Aorta (tissue), 5 donors: ENCODE data around the gene DIPK2A. TPM values are rescaled to one million over a fixed set of nuclear protein-coding genes. Genes with fewer than 3 reads are reported as not detected.

Source experiments
- ATAC-seq: fragments of 200-7000 bp; cut with Tn5 transposase; one replicate; pipeline ENCODE4 v1.9.1; 2022; ENCODE audit warnings: moderate library complexity; ENCODE audit not compliant: low FRiP score
- DNase-seq, 2 donors: peaks; one replicate each; pipeline ENCODE4 v3.0.0-alpha.2; 2020
- H3K27ac ChIP-seq, 2 donors: one replicate each; pipeline ENCODE4 v1.5.1; 2013; ENCODE audit warnings: low read length in 2 of 2, mild to moderate bottlenecking in 2 of 2, moderate library complexity in 2 of 2, control low read depth in 1 of 2, inconsistent platforms in 1 of 2, low read depth in 1 of 2
- H3K27me3 ChIP-seq, 2 donors: one replicate each; pipeline ENCODE4 v1.6.1; 2013; ENCODE audit warnings: control low read depth in 1 of 2, low read length in 1 of 2, mild to moderate bottlenecking in 1 of 2, moderate library complexity in 1 of 2; ENCODE audit not compliant: insufficient read depth in 2 of 2, control insufficient read depth in 1 of 2
- H3K36me3 ChIP-seq, 2 donors: one replicate each; pipeline ENCODE4 v1.6.1; 2013; ENCODE audit warnings: control low read depth in 1 of 2, low read length in 1 of 2, mild to moderate bottlenecking in 1 of 2; ENCODE audit not compliant: insufficient read depth in 2 of 2, control insufficient read depth in 1 of 2
- H3K4me1 ChIP-seq, 2 donors: one replicate each; pipeline ENCODE4 v1.6.1; 2013; ENCODE audit warnings: low read length in 2 of 2, control low read depth in 1 of 2, mild to moderate bottlenecking in 1 of 2, moderate library complexity in 1 of 2; ENCODE audit not compliant: insufficient read depth in 2 of 2, control insufficient read depth in 1 of 2
- H3K4me3 ChIP-seq, 2 donors: one replicate each; pipeline ENCODE4 v1.5.1; 2013; ENCODE audit warnings: low read length in 2 of 2, control low read depth in 1 of 2, mild to moderate bottlenecking in 1 of 2
- H3K9me3 ChIP-seq: one replicate; pipeline ENCODE4 v1.6.1; 2013; ENCODE audit warnings: mild to moderate bottlenecking, low read length; ENCODE audit not compliant: control insufficient read depth
- WGBS, 2 donors: extraction: QIAGEN DNeasy Blood & Tissue Kit; methylation state at CpG; one replicate each; pipeline ENCODE4 v1.1.7; 2013; 5-methylcytosine and 5-hydroxymethylcytosine counted together
- intact Hi-C, 2 donors: fragments of 100-400 bp; cut with DNase I; formaldehyde crosslinking; loops; one replicate each; pipeline versions ENCODE4 v1.14.2 to v1.15.0; 2022
- polyA plus RNA-seq, 2 donors: library from polyadenylated mRNA; stranded (reverse); fragments of 200-250 nt; gene quantifications; one replicate each; pipeline ENCODE4 v1.2.3, GENCODE V29; 2013
- total RNA-seq, 2 donors: library from RNA; stranded (reverse); fragmentation: NEBNext Ultra II Directional; extraction: Animal tissue kit (Norgen Biotek cat#: 25700); gene quantifications; one replicate each; pipeline ENCODE4 v1.2.1, GENCODE V29; 2021
- donor health status: healthy with polysubstance abuse.
- donor health status: Bipolar disorder and iron deficiency.
- donor health status: DM: no; HTN: no; CAD: no.
- donor health status: DM: no; HTN: no; CAD: no.
- donor health status: DM: yes; HTN: yes; CAD: no.

The DIPK2A gene
- total and polyA plus RNA-seq, 4 donors, result 12.8 to 36.1 (median 22.0) TPM

DNA sequence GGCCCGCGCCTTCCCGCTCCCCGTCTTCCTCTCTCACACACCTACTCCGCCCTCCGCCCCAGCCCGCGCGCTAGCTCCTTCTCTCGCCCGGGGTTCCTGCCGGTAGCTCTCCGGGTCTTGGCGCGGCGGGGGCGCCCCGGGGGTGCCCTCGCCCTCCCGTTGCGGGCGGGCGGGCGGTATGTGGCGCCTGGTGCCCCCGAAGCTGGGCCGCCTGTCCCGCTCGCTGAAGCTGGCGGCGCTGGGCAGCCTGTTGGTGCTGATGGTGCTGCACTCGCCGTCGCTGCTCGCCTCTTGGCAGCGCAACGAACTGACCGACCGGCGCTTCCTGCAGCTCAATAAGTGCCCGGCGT lies 507 bp downstream of the DIPK2A start:
- peak; percentile 34 for ATAC-seq
- no peak for DNase-seq
- Histone ChIP-seq H3K36me3 (no peaks in the 10 kb centered on the region), H3K4me3 (peak overlapping the region; percentile 73 to 85), H3K9me3 (no peaks in the 10 kb centered on the region), H3K27me3 (no peaks in the 10 kb centered on the region), H3K4me1 (peaks cover 0 to 1% of the 10 kb centered on the region in 2 donors), H3K27ac (peak overlapping the region; percentile 50 to 98)
- intact Hi-C loops, result loop anchor here in 1 of 2 donors (10.0 kb wide), 1 partner anchor 143 kb away; no protein-coding TSS in a partner anchor
- WGBS, 2 donors, result 0% methylated on average over 14 to 42 of the region's 42 CpGs

DNA sequence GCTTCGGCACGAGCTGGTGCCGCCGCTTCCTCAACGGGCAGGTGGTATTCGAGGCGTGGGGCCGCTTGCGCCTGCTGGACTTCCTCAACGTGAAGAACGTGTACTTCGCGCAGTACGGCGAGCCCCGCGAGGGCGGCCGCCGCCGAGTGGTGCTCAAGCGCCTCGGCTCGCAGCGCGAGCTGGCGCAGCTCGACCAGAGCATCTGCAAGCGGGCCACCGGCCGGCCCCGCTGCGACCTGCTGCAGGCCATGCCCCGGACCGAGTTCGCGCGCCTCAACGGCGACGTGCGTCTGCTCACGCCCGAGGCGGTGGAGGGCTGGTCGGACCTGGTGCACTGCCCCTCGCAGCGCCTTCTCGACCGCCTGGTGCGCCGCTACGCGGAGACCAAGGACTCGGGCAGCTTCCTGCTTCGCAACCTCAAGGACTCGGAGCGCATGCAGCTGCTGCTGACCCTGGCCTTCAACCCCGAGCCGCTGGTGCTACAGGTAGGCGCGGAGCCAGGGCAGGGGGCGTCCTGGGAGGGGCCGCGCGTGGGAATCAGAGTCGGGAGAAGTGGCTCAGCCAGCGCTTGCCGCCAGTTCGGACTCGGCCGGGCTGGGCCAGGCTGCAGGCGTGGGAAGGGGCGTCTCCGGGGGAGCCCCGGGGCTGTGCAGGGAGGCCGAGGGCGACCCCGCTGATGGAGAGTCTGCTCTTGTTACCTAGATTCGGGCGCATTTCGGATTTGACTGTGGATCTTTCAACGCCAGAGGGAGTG lies 1.1 kb downstream of the DIPK2A start:
- DNase-seq (peak; percentile 89 to 90), ATAC-seq (peak; percentile 70)
- Histone ChIP-seq H3K9me3 (no peaks in the 10 kb centered on the region), H3K27me3 (no peaks in the 10 kb centered on the region), H3K4me3 (peak overlapping the region; percentile 73 to 85), H3K36me3 (no peaks in the 10 kb centered on the region), H3K27ac (peak overlapping the region in 1 of 2 donors; percentile 98), H3K4me1 (peaks cover 0 to 1% of the 10 kb centered on the region in 2 donors)
- intact Hi-C loops, result loop anchor here in 1 of 2 donors (10.0 kb wide), 1 partner anchor 142 kb away; no protein-coding TSS in a partner anchor
- WGBS, 2 donors, result 0% methylated on average over 83 of the region's 83 CpGs

- Histone ChIP-seq H3K4me1 (peaks cover 0 to 1% of the 10 kb centered on the region in 2 donors), H3K27ac (peak overlapping the region; percentile 36 to 98), H3K4me3 (peak overlapping the region; percentile 73 to 85), H3K36me3 (no peaks in the 10 kb centered on the region), H3K9me3 (no peaks in the 10 kb centered on the region), H3K27me3 (no peaks in the 10 kb centered on the region)
- peak in 1 of 2 donors; percentile 69 for DNase-seq
- intact Hi-C loops, result loop anchor here in 1 of 2 donors (10.0 kb wide), 1 partner anchor 141 kb away; no protein-coding TSS in a partner anchor
- WGBS, 2 donors, result 1% methylated on average over 28 of the region's 28 CpGs
- no peak for ATAC-seq
Measured at GRCh38 chr3:143973259-143974021, 1.8 kb downstream of the DIPK2A start.

DNA sequence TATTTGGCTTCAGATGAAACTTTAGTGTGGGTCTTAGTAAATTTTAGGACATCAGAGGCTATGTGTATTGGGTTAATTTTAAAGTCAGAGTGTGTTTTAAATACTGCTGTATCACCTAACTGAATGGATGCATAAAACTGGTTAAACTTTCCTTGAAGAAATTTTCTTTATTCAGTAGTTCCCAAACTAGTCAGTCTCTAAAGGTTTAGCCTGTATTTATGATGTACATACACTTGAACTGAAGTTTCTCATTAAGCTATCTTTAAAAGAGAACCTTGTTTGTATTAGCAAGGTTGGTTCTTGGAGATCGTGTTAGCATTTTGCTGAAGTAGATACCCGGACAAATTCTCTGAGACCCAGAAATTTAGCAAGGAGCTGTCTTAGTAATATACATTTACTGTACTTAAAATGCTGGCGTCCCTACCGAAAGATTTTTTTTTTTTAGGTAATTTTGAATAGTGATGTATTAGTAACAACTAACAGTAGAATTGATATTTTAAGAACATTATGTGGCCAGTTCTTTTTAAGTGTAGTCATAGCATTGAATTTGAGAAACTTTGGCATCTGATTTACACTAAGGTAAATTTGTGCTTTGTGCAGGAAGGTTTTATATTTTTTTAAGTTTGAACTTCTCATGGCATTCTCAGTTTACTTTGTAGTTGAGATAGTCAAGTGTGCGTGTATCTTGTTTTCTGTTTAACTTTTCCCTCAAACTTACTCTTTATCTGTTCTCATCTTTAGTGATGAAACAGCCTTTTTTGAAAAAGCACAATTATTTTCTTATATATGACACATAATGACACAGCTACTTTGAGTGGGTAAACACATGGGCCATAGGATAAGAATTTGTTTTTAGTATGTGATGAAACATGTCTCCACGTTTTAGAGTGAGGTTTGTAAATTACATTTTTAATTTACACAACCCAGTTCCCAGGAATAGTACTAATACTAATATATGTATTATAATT lies 2.9 kb downstream of the DIPK2A start:
- no peaks in the 10 kb centered on the region for H3K9me3 ChIP-seq
- DNase-seq (no peak), ATAC-seq (no peak)
- H3K4me3 ChIP-seq, result peak overlapping the region; percentile 73 to 85
- H3K27me3 ChIP-seq, result no peaks in the 10 kb centered on the region
- peaks cover 0 to 3% of the 10 kb centered on the region in 2 donors for H3K4me1 ChIP-seq
- intact Hi-C loops, result loop anchor here in 1 of 2 donors (10.0 kb wide), 1 partner anchor 140 kb away; no protein-coding TSS in a partner anchor
- WGBS, 2 donors, result 2 to 5% methylated on average over 6 of the region's 6 CpGs
- peak overlapping the region in 1 of 2 donors; percentile 36 for H3K27ac ChIP-seq
- H3K36me3 ChIP-seq, result no peaks in the 10 kb centered on the region

- H3K27ac ChIP-seq, result no peak overlapping the region
- intact Hi-C loops, result loop anchor here in 1 of 2 donors (10.0 kb wide), 1 partner anchor 139 kb away; no protein-coding TSS in a partner anchor
- H3K36me3 ChIP-seq, result no peaks in the 10 kb centered on the region
- no peaks in the 10 kb centered on the region for H3K9me3 ChIP-seq
- no peak for ATAC-seq
- peaks cover 0 to 3% of the 10 kb centered on the region in 2 donors for H3K4me1 ChIP-seq
- 3 to 6% methylated on average over 3 of the region's 3 CpGs for WGBS, 2 donors
- no peaks in the 10 kb centered on the region for H3K27me3 ChIP-seq
- DNase-seq, result no peak
- peak overlapping the region; percentile 14 to 47 for H3K4me3 ChIP-seq
Measured at GRCh38 chr3:143975554-143976152, 4.0 kb downstream of the DIPK2A start.

DNA sequence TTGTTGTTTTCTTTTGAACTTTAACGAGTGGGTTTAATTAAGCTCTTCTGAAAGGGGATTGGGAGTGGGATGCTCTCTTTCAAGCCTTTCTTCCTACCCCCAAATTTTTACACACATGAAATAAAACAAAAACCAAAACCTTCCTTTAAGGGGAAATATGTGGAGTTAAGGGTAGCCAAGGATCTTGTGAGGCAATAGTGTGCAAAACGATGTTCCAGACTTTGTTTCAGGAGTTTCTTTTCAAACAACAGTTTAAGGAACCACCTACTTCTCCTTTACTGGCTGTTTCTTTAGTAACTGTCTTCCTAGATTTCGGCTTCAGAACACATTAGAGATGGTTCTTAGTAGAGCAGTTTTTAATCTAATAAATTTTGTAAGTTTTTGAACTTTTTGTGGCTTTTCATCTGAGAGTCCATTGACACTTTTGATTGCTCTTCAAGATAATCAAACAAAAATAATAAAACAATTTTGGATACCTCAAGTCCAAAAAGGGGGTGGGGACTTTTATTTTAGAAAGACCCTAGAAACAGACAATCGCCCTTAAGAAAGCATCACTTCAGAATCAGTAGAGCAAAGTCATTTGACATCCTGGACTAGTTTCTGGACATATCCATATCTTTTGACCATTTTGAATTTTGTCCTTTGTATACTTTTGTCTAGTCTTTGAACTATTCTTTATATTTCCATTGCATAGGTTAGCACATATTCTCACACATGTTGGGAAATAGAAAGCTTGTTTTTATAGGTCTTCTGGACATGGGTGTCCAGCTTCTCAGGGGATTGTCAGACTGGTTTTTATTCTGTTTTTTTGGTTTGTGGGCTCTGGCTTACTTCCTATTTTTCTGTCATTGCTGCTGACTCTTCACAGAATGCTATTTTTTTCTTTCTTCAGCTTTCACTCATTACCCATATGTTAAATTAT lies 6.0 kb downstream of the DIPK2A start:
- Histone ChIP-seq H3K4me3 (peak overlapping the region; percentile 17 to 56), H3K36me3 (no peaks in the 10 kb centered on the region), H3K9me3 (no peaks in the 10 kb centered on the region), H3K27ac (peak overlapping the region in 1 of 2 donors; percentile 47), H3K27me3 (no peaks in the 10 kb centered on the region), H3K4me1 (peaks cover 0 to 3% of the 10 kb centered on the region in 2 donors)
- WGBS, 2 donors, result 3 to 4% methylated on average over 4 of the region's 4 CpGs
- intact Hi-C loops, result loop anchor here in 1 of 2 donors (10.0 kb wide), 1 partner anchor 137 kb away; no protein-coding TSS in a partner anchor
- no peak for ATAC-seq
- no peak for DNase-seq

DNA sequence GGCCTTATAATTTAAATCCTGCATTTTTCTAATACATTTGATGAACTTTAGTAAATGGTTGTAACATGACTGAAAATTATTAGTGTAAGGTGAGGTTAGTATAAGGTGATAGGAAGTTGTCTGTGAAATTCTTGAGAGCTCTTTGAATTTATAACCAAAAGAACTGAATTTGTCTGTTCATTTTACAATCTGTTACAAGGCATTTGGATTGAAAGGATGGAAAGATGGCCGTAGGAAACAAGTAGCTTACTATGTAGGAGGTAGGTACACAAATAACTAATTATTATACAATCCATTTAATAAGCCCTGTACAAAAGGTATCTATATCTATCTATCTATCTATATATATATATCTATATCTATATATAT lies 6.6 kb downstream of the DIPK2A start:
- peaks cover 0 to 3% of the 10 kb centered on the region in 2 donors for H3K4me1 ChIP-seq
- H3K27me3 ChIP-seq, result no peaks in the 10 kb centered on the region
- WGBS, 2 donors, result 8 to 13% methylated on average over 1 of the region's 1 CpG
- ATAC-seq, result no peak
- H3K4me3 ChIP-seq, result no peak overlapping the region
- intact Hi-C loops, result loop anchor here in 1 of 2 donors (10.0 kb wide), 1 partner anchor 137 kb away; no protein-coding TSS in a partner anchor
- H3K27ac ChIP-seq, result peak overlapping the region in 1 of 2 donors; percentile 9
- no peaks in the 10 kb centered on the region for H3K36me3 ChIP-seq
- no peak for DNase-seq
- H3K9me3 ChIP-seq, result no peaks in the 10 kb centered on the region
